ENCODE data around the gene LGI4. TPM values are rescaled to one million over a fixed set of nuclear protein-coding genes. Genes with fewer than 3 reads are reported as not detected.

Gene LGI4
- polyA plus RNA-seq, 1 experiment = 0.25 TPM

GRCh38 chr19:35117799-35118198 is 17.1 kb downstream of the LGI4 start:
- no peaks in the 10 kb centered on the region for H3K36me3 ChIP-seq (ENCODE audit: control insufficient read depth, insufficient read depth, low read length)
- CTCF ChIA-PET = interaction anchor here (0.8 to 4.8 kb wide), 6 partner anchors 17 to 74 kb away, joined by 3 to 59 read pairs (median 11); partner anchors contain the start of genes FXYD7 and LGI4
- no peak for DNase-seq (ENCODE audit: low read depth)
- no peak overlapping the region for H3K4me3 ChIP-seq (ENCODE audit: low read depth, low read length)
- peaks cover 10% of the 10 kb centered on the region for H3K27me3 ChIP-seq (ENCODE audit: control insufficient read depth, insufficient read depth, low read length)
- POLR2A ChIA-PET = no interaction called here
- no peak for TF ChIP-seq CTCF (IDR thresholded peaks at IDR 0.05; ENCODE audit: insufficient read depth, low read depth, low read length)

GRCh38 chr19:35117116-35117515 is 17.7 kb downstream of the LGI4 start:
- peaks cover 10% of the 10 kb centered on the region for H3K27me3 ChIP-seq (ENCODE audit: control insufficient read depth, insufficient read depth, low read length)
- TF ChIP-seq CTCF (IDR thresholded peaks at IDR 0.05; ENCODE audit: insufficient read depth, low read depth, low read length) = no peak
- no peak for DNase-seq (ENCODE audit: low read depth)
- no peak overlapping the region for H3K4me3 ChIP-seq (ENCODE audit: low read depth, low read length)
- no peaks in the 10 kb centered on the region for H3K36me3 ChIP-seq (ENCODE audit: control insufficient read depth, insufficient read depth, low read length)
- POLR2A ChIA-PET = no interaction called here
- CTCF ChIA-PET = interaction anchor here (0.8 to 4.8 kb wide), 10 partner anchors 8 to 73 kb away, joined by 3 to 59 read pairs (median 4); partner anchors contain the start of genes FXYD7 and LGI4

GRCh38 chr19:35116072-35116801 is 18.6 kb downstream of the LGI4 start:
- Histone ChIP-seq H3K27me3 (ENCODE audit: control insufficient read depth, insufficient read depth, low read length) (peaks cover 10% of the 10 kb centered on the region), H3K36me3 (ENCODE audit: control insufficient read depth, insufficient read depth, low read length) (no peaks in the 10 kb centered on the region), H3K4me3 (ENCODE audit: low read depth, low read length) (no peak overlapping the region)
- no peak for DNase-seq (ENCODE audit: low read depth)
- POLR2A ChIA-PET = no interaction called here
- CTCF ChIA-PET = interaction anchor here (0.7 to 4.8 kb wide), 11 partner anchors 9 to 72 kb away, joined by 3 to 59 read pairs (median 4); partner anchors contain the start of genes FXYD7 and LGI4
- no peak for TF ChIP-seq CTCF (IDR thresholded peaks at IDR 0.05; ENCODE audit: insufficient read depth, low read depth, low read length)

- Histone ChIP-seq H3K4me3 (ENCODE audit: low read depth, low read length) (no peak within 1 kb of the TSS), H3K27me3 (ENCODE audit: control insufficient read depth, insufficient read depth, low read length) (peaks cover 10% of the 10 kb centered on the region), H3K36me3 (ENCODE audit: control insufficient read depth, insufficient read depth, low read length) (no peaks in the 10 kb centered on the region)
- no peak for TF ChIP-seq CTCF (IDR thresholded peaks at IDR 0.05; ENCODE audit: insufficient read depth, low read depth, low read length)
- POLR2A ChIA-PET = no interaction called here
- DNase-seq (ENCODE audit: low read depth) = no peak
- CTCF ChIA-PET = interaction anchor here (0.7 to 4.8 kb wide), 24 partner anchors 8 to 149 kb away, joined by 3 to 59 read pairs (median 4); partner anchors contain the start of genes FXYD7 and LGI4
Observed at GRCh38 chr19:35115177-35115951, 19.5 kb downstream of the LGI4 start, which contains the start of gene FXYD3. Gene FXYD3, plus strand, starts transcription at chr19:35115823. Its CDS starts 3,554 bp downstream, at chr19:35119377.

All from BJ (cell line).